HepG2 (cell line): Measurements from ENCODE around the gene GPR22. TPM values are rescaled to one million over a fixed set of nuclear protein-coding genes. Genes with fewer than 3 reads are reported as not detected.

Experiments
- ATAC-seq: fragments of 200-7000 bp; cut with Tn5 transposase; 3 replicates; pipeline ENCODE4 v1.9.1; 2020; ENCODE audit warnings: mild to moderate bottlenecking, moderate library complexity
- BruUV-seq: library from RNA; stranded (reverse); fragments of 400-500 nt; replicated peaks from 2 replicates; lab custom pipeline; 2021; lab: Mats Ljungman, UMichigan
- CTCF ChIA-PET: fragments of 300-600 bp; formaldehyde crosslinking; extraction: SDS; loops from one replicate; lab custom pipeline; 2021; ENCODE audit warnings: low total read pairs, inconsistent platforms, low intra/inter-chr PET ratio; lab: Yijun Ruan, JAX
- POLR2A ChIA-PET: fragments of 350-600 bp; sonication (Branson Sonifier 250); formaldehyde crosslinking; loops from one replicate; lab custom pipeline; 2020; ENCODE audit warnings: antibody characterized with exemption, inconsistent platforms; lab: Yijun Ruan, JAX
- DNase-seq: peaks from one replicate; pipeline ENCODE4 v3.0.0-alpha.2; 2015; ENCODE audit warnings: low spot score
- FAIRE-seq: peaks from 3 replicates; lab custom pipeline; 2011; peaks lifted over from hg19 to GRCh38; lab: Jason Lieb, UNC
- H2AFZ ChIP-seq: one replicate; pipeline ENCODE4 v1.6.1; 2011; ENCODE audit warnings: low read length, inconsistent platforms
- H3K27ac ChIP-seq: fragments of 300-600 bp; 3 replicates; pipeline ENCODE4 v1.8.0; 2011; ENCODE audit warnings: mixed run types, mild to moderate bottlenecking, mixed read lengths, low read length, inconsistent platforms; ENCODE audit not compliant: insufficient read depth; ENCODE audit errors: extremely low read length
- H3K27me3 ChIP-seq, 2 experiments: fragments of 200-600 bp in 1 of 2; 2 replicates in 1 of 2; 3 replicates in 1 of 2; pipeline versions ENCODE4 v1.6.0 to v1.8.0; 2011; ENCODE audit warnings: low read length in 2 of 2, mild to moderate bottlenecking in 2 of 2, moderate library complexity in 2 of 2, inconsistent platforms in 1 of 2; ENCODE audit not compliant: insufficient read depth in 2 of 2, control insufficient read depth in 1 of 2
- H3K36me3 ChIP-seq, 2 experiments: fragments of 200-600 bp in 1 of 2; replicated peaks in 1 of 2; 2 replicates in 1 of 2; 3 replicates in 1 of 2; pipeline versions ENCODE4 v1.5.1 to v1.8.0; 2011; ENCODE audit warnings: low read length in 2 of 2, inconsistent platforms in 1 of 2; ENCODE audit not compliant: insufficient read depth in 2 of 2, control insufficient read depth in 1 of 2
- H3K4me1 ChIP-seq: 2 replicates; pipeline ENCODE4 v1.5.1; 2012; ENCODE audit warnings: low read length, inconsistent platforms; ENCODE audit not compliant: insufficient read depth
- H3K4me2 ChIP-seq: 2 replicates; pipeline ENCODE4 v1.6.0; 2011; ENCODE audit warnings: low read depth, low read length, inconsistent platforms
- H3K4me3 ChIP-seq, 3 experiments: fragments of 200-600 bp in 1 of 3; sonication (generic), shearing (Covaris generic) in 1 of 3; replicated peaks in 1 of 3; 2 replicates each; pipeline ENCODE4 v1.5.1; 2011 to 2016; ENCODE audit warnings: low read length in 3 of 3, inconsistent platforms in 2 of 3, low read depth in 2 of 3, mild to moderate bottlenecking in 2 of 3, control low read depth in 1 of 3, mixed read lengths in 1 of 3; ENCODE audit not compliant: insufficient read depth in 1 of 3
- H3K79me2 ChIP-seq: one replicate; pipeline ENCODE4 v1.6.1; 2011; ENCODE audit warnings: low read length, inconsistent platforms; ENCODE audit not compliant: insufficient read depth
- H3K9ac ChIP-seq: 2 replicates; pipeline ENCODE4 v1.6.0; 2011; ENCODE audit warnings: mild to moderate bottlenecking, low read depth, low read length, inconsistent platforms; ENCODE audit not compliant: insufficient read depth
- H3K9me3 ChIP-seq: 2 replicates; pipeline ENCODE4 v1.5.1; 2012; ENCODE audit warnings: mild to moderate bottlenecking, low read length
- H4K20me1 ChIP-seq: 2 replicates; pipeline ENCODE4 v1.6.0; 2011; ENCODE audit warnings: inconsistent platforms, mild to moderate bottlenecking, low read length, moderate library complexity; ENCODE audit not compliant: insufficient read depth
- FLYWCH1 ChIP-seq: sonication (generic); formaldehyde crosslinking; IDR thresholded peaks from 2 replicates; pipeline ENCODE4 v1.8.1; 2023; ENCODE audit warnings: mild to moderate bottlenecking, missing genetic modification reagents
- MIXL1 ChIP-seq: IDR thresholded peaks from 2 replicates; pipeline ENCODE4 v1.6.1; 2016
- PHF20 ChIP-seq: sonication (generic); formaldehyde crosslinking; IDR thresholded peaks from 2 replicates; pipeline ENCODE4 v1.5.0; 2020; ENCODE audit warnings: mild to moderate bottlenecking, missing genetic modification reagents
- SP2 ChIP-seq: sonication (generic); formaldehyde crosslinking; IDR thresholded peaks from 2 replicates; pipeline ENCODE4 v1.5.1; 2020; ENCODE audit warnings: mild to moderate bottlenecking, missing genetic modification reagents
- SUZ12 ChIP-seq: fragments of 150-350 bp; IDR thresholded peaks from 2 replicates; pipeline ENCODE4 v1.6.1; 2014; ENCODE audit warnings: low read depth, low read length
- TCF12 ChIP-seq, 2 experiments: fragments of 450-650 bp in 1 of 2; sonication (generic) in 1 of 2; formaldehyde crosslinking in 1 of 2; IDR thresholded peaks; 2 replicates each; pipeline versions ENCODE4 v1.6.1 to v1.8.0; 2017 to 2022; ENCODE audit warnings: antibody characterized with exemption in 1 of 2, mild to moderate bottlenecking in 1 of 2, missing genetic modification reagents in 1 of 2, moderate library complexity in 1 of 2
- ZFP82 ChIP-seq: sonication (generic); formaldehyde crosslinking; IDR thresholded peaks from 2 replicates; pipeline ENCODE4 v1.5.1; 2020; ENCODE audit warnings: mild to moderate bottlenecking, missing genetic modification reagents, borderline replicate concordance
- ZNF704 ChIP-seq: sonication (generic); formaldehyde crosslinking; IDR thresholded peaks from 2 replicates; pipeline ENCODE4 v1.8.1; 2023; ENCODE audit warnings: mild to moderate bottlenecking, inconsistent platforms, moderate library complexity, missing genetic modification reagents, borderline replicate concordance
- WGBS: methylation state at CpG from one replicate; pipeline ENCODE4 v1.1.6; 2017; ENCODE audit warnings: low lambda C conversion rate; 5-methylcytosine and 5-hydroxymethylcytosine counted together
- in situ Hi-C: cut with HindIII; loops from 2 replicates; pipeline ENCODE4 v1.10.0; 2017; ENCODE audit warnings: low pct_unique_long_range_greater_than_20kb; ENCODE audit not compliant: extremely low pct_ligation_motif_present
- intact Hi-C: fragments of 100-400 bp; cut with micrococcal nuclease; formaldehyde crosslinking; loops from one replicate; pipeline ENCODE4 v1.10.0; 2022; ENCODE audit not compliant: unreplicated experiment
- polyA plus RNA-seq, 8 experiments: library from polyadenylated mRNA; depleted of rRNA in 3 of 8; stranded (reverse) in 7 of 8; unstranded in 1 of 8; fragments of >200 nt; fragmentation: Illumina TruSeq in 4 of 8; extraction: Trizol in 4 of 8; gene quantifications; 2 replicates each; pipeline versions ENCODE4 v1.2.1 to v1.2.3, GENCODE V29; 2011 to 2016; ENCODE audit warnings: low read depth in 4 of 8, missing spikeins in 1 of 8, mixed read lengths in 1 of 8; ENCODE audit not compliant: insufficient read depth in 1 of 8
- total RNA-seq, 5 experiments: library from RNA; depleted of rRNA; stranded (reverse); fragments of >200 nt; fragmentation: Illumina TruSeq; extraction: Trizol; gene quantifications; 2 replicates each; pipeline ENCODE4 v1.2.3, GENCODE V29; 2016; ENCODE audit warnings: low read depth in 1 of 5

GPR22 gene
- total and polyA plus RNA-seq, 2 of the 13 experiments (the other 11 are each of a cell fraction or from before 2014, with no cell fraction given): not detected

GRCh38 chr7:107502154-107502553, 32.3 kb downstream of the GPR22 start:
- no peaks in the 10 kb centered on the region for H4K20me1 ChIP-seq
- no peak overlapping the region for H3K27ac ChIP-seq
- no peaks in the 10 kb centered on the region for H3K9me3 ChIP-seq
- peaks cover 9% of the 10 kb centered on the region for H3K4me1 ChIP-seq
- no peak for FAIRE-seq
- WGBS: 93% methylated on average over 3 of the region's 3 CpGs
- no peak overlapping the region for H2AFZ ChIP-seq
- H3K4me3 ChIP-seq: no peak overlapping the region
- in situ Hi-C loops (no loop called here), intact Hi-C loops (loop anchor here (5.0 kb wide), 1 partner anchor 355 kb away; no protein-coding TSS in a partner anchor)
- no TSS peak for BruUV-seq
- peaks cover 0 to 3% of the 10 kb centered on the region in 2 experiments; a peak in 1 of 5 replicates for H3K36me3 ChIP-seq
- no peak for DNase-seq
- ChIA-PET POLR2A (no interaction called here), CTCF (no interaction called here)
- TF ChIP-seq SP2 (CRISPR knock-in tag): no peak
- H3K79me2 ChIP-seq: peaks cover 8% of the 10 kb centered on the region
- H3K27me3 ChIP-seq: no peaks in the 10 kb centered on the region
- H3K4me2 ChIP-seq: no peak overlapping the region
- H3K9ac ChIP-seq: no peak overlapping the region
- ATAC-seq: no peak

GRCh38 chr7:107502797-107503196, 32.9 kb downstream of the GPR22 start:
- H3K27me3 ChIP-seq: no peaks in the 10 kb centered on the region
- peaks cover 9% of the 10 kb centered on the region for H3K4me1 ChIP-seq
- BruUV-seq: no TSS peak
- no peaks in the 10 kb centered on the region for H4K20me1 ChIP-seq
- TF ChIP-seq MIXL1 (CRISPR knock-in tag) (no peak), SUZ12 (no peak), TCF12 (IDR thresholded peaks at IDR 0.05) (no peak), TCF12 (CRISPR knock-in tag; IDR thresholded peaks at IDR 0.05) (no peak), ZFP82 (CRISPR knock-in tag) (no peak), PHF20 (CRISPR knock-in tag) (no peak), ZNF704 (CRISPR knock-in tag) (no peak), FLYWCH1 (CRISPR knock-in tag) (no peak)
- TF ChIP-seq, all 625 proteins: peak for 0
- Histone ChIP-seq H3K27ac (no peak overlapping the region), H3K79me2 (peaks cover 8% of the 10 kb centered on the region), H3K9me3 (no peaks in the 10 kb centered on the region), H3K4me2 (no peak overlapping the region), H3K9ac (no peak overlapping the region), H3K4me3 (no peak overlapping the region), H3K36me3 (peaks cover 0 to 3% of the 10 kb centered on the region in 2 experiments; a peak in 1 of 5 replicates), H2AFZ (no peak overlapping the region)
- WGBS: 94% methylated on average over 2 of the region's 2 CpGs
- DNase-seq: no peak
- ChIA-PET CTCF (no interaction called here), POLR2A (no interaction called here)
- no peak for FAIRE-seq
- no peak for ATAC-seq
- in situ Hi-C loops (no loop called here), intact Hi-C loops (loop anchor here (5.0 kb wide), 1 partner anchor 355 kb away; no protein-coding TSS in a partner anchor)
